HS-5 (cell line): ENCODE measurements around the gene OR5B3.
"Not testable (repeated sequence)": the region's sequence is repeated elsewhere in the genome, so short reads cannot be mapped to it uniquely, and the experiment has no call there.

ENCODE experiments used
- DNase-seq: peaks from one replicate; pipeline ENCODE4 v3.0.0-alpha.2; 2012; ENCODE audit warnings: low read depth

The OR5B3 gene

GRCh38 chr11:58406774-58407173 lies at the start of gene OR5B3:
TSS of gene OR5B3 (minus strand) at chr11:58406874. CDS start at chr11:58403409, 3,465 bp downstream.
- no peak for DNase-seq

DNA sequence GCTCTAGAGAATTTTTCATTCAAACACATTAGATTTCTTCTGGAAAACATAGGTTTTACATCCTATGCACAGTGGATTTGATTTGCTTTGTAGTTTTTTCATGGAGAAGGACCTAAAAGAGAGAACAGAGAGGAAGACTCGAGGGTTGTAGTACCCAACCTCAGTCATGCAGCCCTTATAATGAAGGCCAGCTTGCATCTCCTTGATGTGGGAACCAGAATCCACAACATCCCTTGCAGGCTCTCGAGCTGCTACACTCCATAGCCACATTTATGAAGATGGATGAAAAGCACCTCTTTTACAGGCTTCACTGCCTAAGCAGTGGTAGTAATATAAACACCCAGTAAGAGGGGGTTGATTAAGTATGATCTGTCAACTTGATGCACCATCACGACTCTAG lies 44.9 kb upstream of the OR5B3 start:
- DNase-seq = no peak

DNA sequence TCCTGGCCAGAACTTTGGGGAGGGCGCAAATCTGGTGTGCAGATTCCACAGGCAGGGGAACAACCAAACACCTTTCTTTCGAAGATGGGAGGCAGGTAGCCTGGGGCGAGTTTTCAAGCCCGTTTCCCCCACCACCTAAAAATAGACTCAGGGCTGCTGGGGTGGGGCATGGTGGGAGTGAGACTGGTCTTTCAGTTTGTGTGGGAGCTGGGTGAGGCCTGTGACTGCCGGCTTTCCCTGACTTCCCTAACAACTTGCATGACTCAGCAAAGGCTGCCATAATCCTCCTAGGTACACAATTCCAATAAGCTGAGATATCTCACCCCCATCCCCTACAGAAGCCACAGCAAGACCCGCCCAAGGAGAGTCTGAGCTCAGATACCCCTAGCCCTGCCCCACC lies 39.6 kb upstream of the OR5B3 start:
- no peak for DNase-seq

DNA sequence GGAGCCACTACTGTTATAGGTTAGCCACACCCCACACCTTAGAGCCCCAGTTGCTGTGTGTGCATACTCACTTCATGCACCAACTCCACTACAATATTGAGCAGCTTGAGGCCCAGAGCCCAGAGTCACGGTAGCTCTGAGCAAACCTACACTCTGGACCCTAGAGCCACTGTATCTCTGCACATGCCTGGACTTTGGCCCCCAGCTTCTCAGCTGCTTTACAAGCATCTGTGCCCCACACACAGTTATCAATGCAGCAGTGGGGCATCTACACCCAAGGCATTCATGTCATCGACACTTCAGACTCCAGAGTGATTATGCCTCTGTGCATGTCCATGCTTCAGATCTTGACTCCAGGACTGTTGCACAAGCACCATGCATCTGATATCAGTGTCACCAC lies 37.6 kb upstream of the OR5B3 start:
- DNase-seq = no peak

DNA sequence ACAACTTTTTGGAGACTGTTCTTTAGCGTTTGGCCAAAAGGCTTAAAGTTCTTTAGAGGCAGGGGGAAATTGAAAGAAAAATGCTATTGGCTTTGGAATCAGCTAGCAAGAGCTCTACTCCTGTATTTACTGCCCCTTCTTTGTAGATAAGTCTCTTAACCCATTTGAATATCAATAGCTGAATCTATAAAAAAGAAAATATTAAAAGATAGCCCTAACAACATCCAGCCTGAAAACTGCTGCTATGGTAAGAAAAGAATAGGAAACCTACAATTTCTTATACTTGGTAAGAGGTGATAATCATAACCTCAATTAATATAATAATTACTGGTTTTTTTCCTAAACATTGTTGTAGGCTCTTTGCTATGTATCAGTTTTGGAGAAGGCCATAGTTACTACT lies 35.5 kb upstream of the OR5B3 start, which contains the start of gene OR5B12:
Gene OR5B12 (minus strand): TSS at position 101 of the 400 bp plus-strand sequence. CDS start 2,085 bp downstream, outside the sequence.
- no peak for DNase-seq

- DNase-seq = no peak
Measured at GRCh38 chr11:58438486-58438885, 31.8 kb upstream of the OR5B3 start.

DNA sequence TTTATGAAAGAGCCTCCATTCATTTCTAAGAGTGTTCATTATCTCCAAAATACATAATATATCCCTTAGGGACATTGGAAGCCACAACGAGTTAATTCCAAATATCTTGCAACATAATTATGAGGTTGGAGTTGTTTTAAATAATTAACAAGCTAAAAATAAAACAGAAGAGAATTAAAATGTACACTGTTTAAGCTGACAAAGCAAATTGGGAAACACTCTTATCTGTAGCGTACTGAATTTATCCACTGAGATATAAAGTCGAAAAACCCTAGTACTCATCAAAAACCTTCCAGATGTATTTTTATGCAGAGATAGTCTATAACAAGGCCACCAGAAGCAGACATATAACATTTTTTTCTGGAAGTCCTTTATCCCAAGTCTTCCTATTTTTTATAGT lies 27.5 kb upstream of the OR5B3 start:
- no peak for DNase-seq

DNA sequence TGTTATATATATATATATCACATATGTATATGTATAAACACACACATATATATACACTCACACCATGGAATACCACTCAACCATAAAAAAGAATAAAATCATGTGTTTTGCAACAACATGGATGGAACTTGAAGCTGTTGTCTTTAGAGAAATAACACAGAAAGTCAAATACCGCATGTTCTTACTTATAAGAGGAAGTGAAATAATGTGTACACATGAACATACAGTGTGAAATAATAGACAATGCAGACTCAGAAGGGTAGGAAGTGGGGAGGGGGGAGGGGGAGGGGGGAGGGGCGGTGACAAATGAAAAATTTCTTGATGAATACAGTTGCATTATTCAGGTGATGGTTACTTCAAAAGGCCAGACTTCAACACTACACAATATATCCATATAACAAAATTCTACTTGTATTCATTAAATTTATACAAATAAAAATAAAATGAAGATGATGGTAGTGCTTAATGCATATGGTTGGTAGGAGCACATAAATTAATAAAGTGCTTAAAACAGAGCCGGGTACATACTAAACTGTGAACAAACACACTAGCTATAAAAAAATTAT lies 27.0 kb upstream of the OR5B3 start:
- DNase-seq = no peak

DNA sequence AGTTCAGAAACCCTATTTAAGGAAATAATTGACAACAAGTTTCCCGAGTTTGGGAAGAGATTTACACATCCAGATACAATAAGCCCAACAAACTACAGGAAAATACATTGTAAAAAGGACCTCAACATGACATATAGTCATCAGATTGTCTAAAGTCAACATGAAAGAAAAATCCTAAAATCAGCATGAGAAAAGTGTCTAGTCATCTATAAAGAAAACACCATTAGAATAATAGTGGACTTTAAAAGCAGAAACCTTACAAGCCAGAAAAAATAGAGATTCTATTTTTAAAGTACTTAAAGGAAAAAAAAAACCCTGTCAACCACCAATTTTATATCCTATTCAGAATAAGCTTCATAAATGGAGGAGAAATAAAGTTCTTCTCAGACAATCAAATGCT lies 22.6 kb upstream of the OR5B3 start:
- no peak for DNase-seq

DNA sequence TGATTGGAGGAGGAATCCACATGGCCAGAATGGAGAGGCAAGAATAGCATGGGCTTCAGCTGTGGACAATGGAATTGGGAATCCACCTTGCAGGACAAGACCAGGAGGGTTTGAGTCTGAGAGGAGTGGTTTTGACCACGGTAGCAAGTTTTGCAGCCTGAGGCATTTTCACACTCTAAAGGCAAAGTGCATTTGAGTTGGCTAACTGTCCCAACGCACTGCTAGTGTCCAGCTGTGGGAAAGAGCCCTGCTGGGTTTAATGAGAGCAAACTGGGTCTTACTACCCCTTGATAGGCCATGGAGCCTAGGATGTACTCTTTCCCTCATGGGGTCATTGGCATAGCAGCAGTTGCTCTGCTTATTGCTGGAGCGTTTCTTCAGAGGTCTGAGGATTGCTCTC lies 21.3 kb upstream of the OR5B3 start, which contains the start of gene OR5B2:
Gene OR5B2 (minus strand): TSS at position 101 of the 400 bp plus-strand sequence. CDS start 4,860 bp downstream, outside the sequence.
- no peak for DNase-seq

DNA sequence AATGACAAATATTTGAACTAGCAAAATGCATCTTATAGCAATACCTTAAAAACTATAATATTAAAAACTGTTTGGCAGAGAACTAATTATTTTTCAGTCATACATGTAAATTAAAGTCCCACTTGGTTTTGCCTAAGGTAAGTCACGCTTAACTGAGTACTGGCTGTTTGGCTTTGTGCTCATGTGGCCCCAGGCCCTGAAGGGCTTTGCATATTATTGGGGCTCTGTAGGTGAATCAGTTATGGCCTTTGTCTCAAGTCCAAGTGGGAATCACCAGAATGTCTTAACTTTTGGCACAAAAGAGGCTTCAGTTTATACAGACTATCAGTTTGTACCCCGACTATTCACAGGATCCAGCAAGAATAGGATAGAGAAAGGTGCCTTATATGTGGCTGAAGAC lies 7.1 kb downstream of the OR5B3 start:
- not testable (repeated sequence) for DNase-seq

- DNase-seq = no peak
Measured at GRCh38 chr11:58395581-58395980, 11.1 kb downstream of the OR5B3 start.

DNA sequence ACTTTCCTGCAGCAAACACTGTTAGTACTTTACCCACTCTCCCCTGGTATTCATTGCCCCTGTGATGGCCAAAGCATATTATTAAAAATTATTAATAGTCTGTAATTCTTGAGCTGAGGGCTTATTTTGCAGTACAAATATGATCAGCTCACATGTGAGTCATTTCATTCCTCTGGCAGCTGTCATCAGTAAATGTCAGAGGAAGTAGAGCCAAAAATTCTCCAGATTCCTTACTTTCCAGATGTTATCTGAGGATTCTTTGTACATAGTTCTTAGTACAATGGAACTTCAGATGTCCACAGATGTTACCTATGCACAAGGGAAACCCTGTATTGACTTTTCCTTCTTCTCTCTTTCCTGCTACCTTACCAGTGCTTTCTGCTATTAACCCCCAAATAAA lies 12.5 kb downstream of the OR5B3 start:
- DNase-seq = peak; percentile 88

DNA sequence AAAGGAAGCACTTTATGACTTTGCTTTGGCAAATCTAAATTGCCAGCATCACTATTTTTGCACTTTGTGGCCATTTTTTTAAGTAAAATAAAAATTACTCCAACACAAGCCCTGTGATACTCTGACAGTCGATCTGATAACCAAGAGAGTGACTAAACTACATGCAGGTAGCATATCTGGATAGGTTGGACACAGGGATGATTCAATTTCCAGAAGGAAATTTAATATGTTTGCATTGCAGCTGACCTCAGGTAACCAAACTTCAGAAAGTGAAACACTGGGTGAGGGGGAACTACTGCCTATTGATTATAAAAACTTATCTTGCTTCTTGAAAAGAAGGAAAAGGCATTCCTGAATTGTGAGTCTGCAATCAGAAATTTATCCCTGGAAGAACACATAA lies 13.9 kb downstream of the OR5B3 start:
- no peak for DNase-seq

DNA sequence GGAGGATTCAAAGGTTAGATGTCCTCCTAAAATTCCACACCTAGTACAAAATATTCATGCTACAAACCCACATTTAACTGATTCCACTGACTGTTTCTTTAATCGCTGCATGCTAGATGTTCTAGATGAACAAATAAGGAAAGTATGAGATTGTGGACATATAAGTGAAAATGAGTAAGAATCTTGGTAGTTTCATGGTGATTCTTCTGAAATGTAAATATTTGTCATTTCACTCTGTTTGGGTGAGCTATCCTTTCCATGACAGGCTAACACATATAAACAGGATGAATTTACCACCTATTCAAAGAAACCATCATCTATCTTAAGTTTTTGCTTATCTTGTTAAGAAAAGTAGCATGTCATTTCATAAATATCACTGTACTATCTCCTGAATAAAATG lies 14.8 kb downstream of the OR5B3 start:
- DNase-seq = no peak

- DNase-seq = no peak
Measured at GRCh38 chr11:58390551-58391063, 16.1 kb downstream of the OR5B3 start.

DNA sequence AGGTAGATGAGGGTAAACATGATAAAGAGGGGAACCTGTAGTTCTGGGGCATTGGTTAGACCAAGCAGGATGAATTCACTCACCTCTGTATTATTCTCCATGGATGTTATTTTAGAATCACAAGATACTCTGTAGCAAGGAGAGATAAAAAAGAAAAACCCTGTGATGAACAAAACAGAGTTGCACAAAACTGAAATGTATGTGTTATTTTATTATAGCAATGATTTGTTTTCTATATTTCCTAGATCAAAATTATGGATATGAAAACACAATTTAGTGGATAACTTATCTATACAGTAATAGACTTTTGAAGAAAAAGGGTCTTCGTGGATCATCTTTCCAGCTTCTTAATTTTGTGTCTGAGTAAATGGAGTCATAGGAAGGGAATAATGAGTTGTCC lies 47.7 kb downstream of the OR5B3 start, which contains the start of gene OR5B17:
Gene OR5B17 (minus strand): TSS at position 101 of the 400 bp plus-strand sequence. CDS start 0 bp downstream, at position 101.
- DNase-seq = no peak

GRCh38 chr11:58354727-58355126 lies 51.9 kb downstream of the OR5B3 start:
- no peak for DNase-seq
